GDM1 (cell line): ENCODE data around the gene ALPI.
"Not testable (repeated sequence)": the region's sequence is repeated elsewhere in the genome, so short reads cannot be mapped to it uniquely, and the experiment has no call there.

Experiments
- DNase-seq: peaks from one replicate; lab custom pipeline; 2025; lab: John Stamatoyannopoulos, UW

The ALPI gene

GRCh38 chr2:232455426-232456255, at the start of gene ALPI:
ALPI (plus strand) TSS chr2:232456153; CDS start chr2:232456200, 47 bp downstream.
- no peak for DNase-seq

- no peak for DNase-seq
Observed at GRCh38 chr2:232406556-232407310, 49.2 kb upstream of the ALPI start, which contains the start of gene ALPG. ALPG (plus strand) TSS chr2:232406844; CDS start chr2:232406895, 51 bp downstream.

GRCh38 chr2:232407428-232408150, 48.4 kb upstream of the ALPI start:
- DNase-seq, result not testable (repeated sequence)

GRCh38 chr2:232408269-232408668, 47.7 kb upstream of the ALPI start:
- not testable (repeated sequence) for DNase-seq

- DNase-seq, result not testable (repeated sequence)
Observed at GRCh38 chr2:232409617-232410016, 46.3 kb upstream of the ALPI start.

GRCh38 chr2:232410238-232410900, 45.6 kb upstream of the ALPI start:
- DNase-seq, result no peak

GRCh38 chr2:232411901-232412629, 43.9 kb upstream of the ALPI start:
- no peak for DNase-seq

GRCh38 chr2:232412986-232413385, 43.0 kb upstream of the ALPI start:
- no peak for DNase-seq

- DNase-seq, result no peak
Observed at GRCh38 chr2:232415138-232415690, 40.7 kb upstream of the ALPI start.

GRCh38 chr2:232415736-232416520, 40.0 kb upstream of the ALPI start:
- no peak for DNase-seq

GRCh38 chr2:232416521-232417470, 39.2 kb upstream of the ALPI start:
- no peak for DNase-seq

- no peak for DNase-seq
Observed at GRCh38 chr2:232417489-232417888, 38.5 kb upstream of the ALPI start.

- no peak for DNase-seq
Observed at GRCh38 chr2:232418056-232418455, 37.9 kb upstream of the ALPI start.

GRCh38 chr2:232418466-232419244, 37.3 kb upstream of the ALPI start:
- DNase-seq, result no peak

GRCh38 chr2:232419245-232420072, 36.5 kb upstream of the ALPI start:
- DNase-seq, result no peak

- DNase-seq, result no peak
Observed at GRCh38 chr2:232420073-232420454, 35.9 kb upstream of the ALPI start.
